ENCODE measurements around the gene CCDC154. TPM values are rescaled to one million over a fixed set of nuclear protein-coding genes. Genes with fewer than 3 reads are reported as not detected.
"Not testable (repeated sequence)": the region's sequence is repeated elsewhere in the genome, so short reads cannot be mapped to it uniquely, and the experiment has no call there.

CCDC154 gene
- total RNA-seq, 4 donors from 2014 or later = 0.49 to 0.61 (median 0.52) TPM; not detected in 1

GRCh38 chr16:1485847-1486496, 41.6 kb upstream of the CCDC154 start:
- intact Hi-C loops (cut with DNase I; ENCODE audit: low total_unique reads) = no loop called here
- no peak for DNase-seq (ENCODE audit: low spot score in 2 of 2)
- TF ChIP-seq POLR2A (IDR thresholded peaks at IDR 0.05) (no peak), CTCF (IDR thresholded peaks at IDR 0.05) (no peak)
- WGBS, 2 donors = 91 to 94% methylated on average over 36 to 40 of the region's 40 CpGs
- H3K4me3 ChIP-seq (ENCODE audit: low read depth, poor library complexity, severe bottlenecking) = no peak overlapping the region

DNA sequence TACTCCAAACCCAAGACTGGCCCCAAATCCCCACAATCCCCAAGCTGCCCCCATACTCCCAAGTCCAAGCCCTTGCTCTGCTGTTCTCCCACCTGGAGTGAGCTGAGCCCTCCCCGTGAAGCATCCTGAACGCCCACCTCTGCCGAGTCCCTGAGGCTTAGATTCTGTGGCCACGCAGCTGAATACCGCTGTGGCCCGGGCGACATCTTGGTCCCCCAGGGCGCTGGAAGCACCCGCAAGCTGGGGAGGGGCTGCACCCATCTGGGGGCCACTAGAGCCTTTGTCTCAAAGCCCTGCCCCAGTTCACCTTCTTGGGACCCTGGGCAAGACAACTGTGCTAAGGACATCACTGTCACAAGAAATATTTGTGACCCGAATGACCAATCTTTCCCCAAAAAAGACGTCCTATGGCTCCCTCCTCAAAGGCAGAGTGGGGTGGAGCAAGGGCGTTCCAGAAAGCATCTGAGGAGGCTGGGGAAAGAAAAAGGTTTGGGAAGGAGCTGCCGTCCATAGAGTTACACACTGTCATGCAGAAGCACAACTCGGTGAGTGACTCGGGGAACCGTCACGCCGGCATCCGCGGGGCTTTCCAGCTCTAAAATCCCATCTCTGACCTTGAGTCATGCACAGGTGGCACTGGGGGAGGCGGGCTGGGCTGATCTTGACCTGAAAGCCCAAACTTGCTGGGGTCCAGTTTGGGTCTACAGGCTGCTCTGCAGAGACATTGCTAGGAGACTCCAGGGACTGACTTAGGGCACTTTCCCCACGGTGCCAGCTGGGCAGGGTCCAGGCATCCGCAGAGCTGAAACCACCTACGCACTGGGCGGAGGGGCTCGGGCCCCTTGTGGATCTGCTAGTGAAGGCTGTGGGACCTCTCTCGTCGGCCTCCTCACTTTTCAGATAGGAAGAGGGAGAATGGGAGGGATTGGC, 37.8 kb upstream of the CCDC154 start:
- intact Hi-C loops (cut with DNase I; ENCODE audit: low total_unique reads) = no loop called here
- TF ChIP-seq CTCF (IDR thresholded peaks at IDR 0.05) (no peak), POLR2A (IDR thresholded peaks at IDR 0.05) (no peak)
- WGBS, 2 donors = 71 to 78% methylated on average over 28 of the region's 28 CpGs
- DNase-seq (ENCODE audit: low spot score in 2 of 2) = no peak
- no peak overlapping the region for H3K4me3 ChIP-seq (ENCODE audit: low read depth, poor library complexity, severe bottlenecking)

GRCh38 chr16:1478937-1479336, 34.6 kb upstream of the CCDC154 start:
- H3K4me3 ChIP-seq (ENCODE audit: low read depth, poor library complexity, severe bottlenecking); DNase-seq (ENCODE audit: low spot score in 2 of 2); intact Hi-C loops (cut with DNase I; ENCODE audit: low total_unique reads): not testable (repeated sequence)
- WGBS, 2 donors = 93 to 96% methylated on average over 9 of the region's 9 CpGs

GRCh38 chr16:1477033-1477432, 32.7 kb upstream of the CCDC154 start:
- DNase-seq (ENCODE audit: low spot score in 2 of 2) = no peak
- no peak overlapping the region for H3K4me3 ChIP-seq (ENCODE audit: low read depth, poor library complexity, severe bottlenecking)
- intact Hi-C loops (cut with DNase I; ENCODE audit: low total_unique reads) = no loop called here
- 86 to 93% methylated on average over 10 of the region's 10 CpGs for WGBS, 2 donors
- no peak for TF ChIP-seq CTCF (IDR thresholded peaks at IDR 0.05)
- TF ChIP-seq POLR2A (IDR thresholded peaks at IDR 0.05) = no peak

DNA sequence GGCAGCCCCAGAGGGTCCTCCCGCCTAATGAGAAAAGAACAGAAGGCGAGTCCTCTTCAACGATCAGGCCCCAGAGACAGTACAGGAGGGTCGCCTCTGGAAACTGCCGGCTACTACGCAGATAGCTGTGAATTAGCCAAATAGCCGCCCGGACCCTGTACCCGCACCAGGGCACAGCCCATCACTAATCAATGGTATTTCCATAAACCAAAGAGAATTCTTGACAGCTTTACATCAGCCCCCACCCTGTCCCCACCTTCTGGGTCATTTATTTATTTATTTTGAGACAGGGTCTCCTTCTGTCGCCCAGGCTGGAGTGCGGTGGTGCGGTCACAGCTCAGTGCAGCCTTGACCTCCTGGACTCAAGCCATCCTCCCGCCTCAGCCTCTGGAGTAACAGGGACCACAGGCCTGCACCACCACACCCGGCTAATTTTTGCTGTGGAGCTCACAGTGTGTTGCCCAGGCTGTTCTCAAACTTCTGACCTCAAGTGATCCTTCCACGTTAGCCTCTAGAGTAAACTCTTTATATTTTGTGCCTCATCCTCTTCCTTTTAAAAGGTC, 31.3 kb upstream of the CCDC154 start:
- TF ChIP-seq CTCF (IDR thresholded peaks at IDR 0.05) = no peak
- TF ChIP-seq POLR2A (IDR thresholded peaks at IDR 0.05) = no peak

More for the DNA sequence above, 31.3 kb upstream of the CCDC154 start:
- no peak for DNase-seq (ENCODE audit: low spot score in 2 of 2)
- 55 to 58% methylated on average over 15 of the region's 15 CpGs for WGBS, 2 donors
- intact Hi-C loops (cut with DNase I; ENCODE audit: low total_unique reads) = no loop called here
- peak overlapping the region; percentile 80 for H3K4me3 ChIP-seq (ENCODE audit: low read depth, poor library complexity, severe bottlenecking)
